AG04449 (cell line): ENCODE data around the gene BTBD2.

Experiments
- CTCF ChIA-PET: fragments of 350-600 bp; formaldehyde crosslinking; extraction: SDS; loops from one replicate; lab custom pipeline; 2021; ENCODE audit warnings: antibody characterized with exemption; lab: Yijun Ruan, JAX
- POLR2A ChIA-PET: fragments of 400-600, 350-600 bp; formaldehyde crosslinking; extraction: SDS; loops from one replicate; lab custom pipeline; 2020; ENCODE audit warnings: antibody characterized with exemption, inconsistent platforms; lab: Yijun Ruan, JAX
- DNase-seq: peaks from one replicate; pipeline ENCODE4 v3.0.0-alpha.2; 2010; ENCODE audit warnings: low read depth, low spot score
- H3K4me3 ChIP-seq: 2 replicates; pipeline ENCODE4 v1.5.1; 2011; ENCODE audit warnings: low read depth, mild to moderate bottlenecking, control low read depth, low read length
- TF ChIP-seq, protein P1 (sequence below): IDR thresholded peaks from one replicate; pipeline ENCODE4 v1.5.1; 2011; ENCODE audit warnings: mild to moderate bottlenecking, moderate library complexity, low read length, control low read depth, inconsistent platforms; ENCODE audit not compliant: insufficient read depth; ENCODE audit errors: missing control alignments

Gene BTBD2

DNA sequence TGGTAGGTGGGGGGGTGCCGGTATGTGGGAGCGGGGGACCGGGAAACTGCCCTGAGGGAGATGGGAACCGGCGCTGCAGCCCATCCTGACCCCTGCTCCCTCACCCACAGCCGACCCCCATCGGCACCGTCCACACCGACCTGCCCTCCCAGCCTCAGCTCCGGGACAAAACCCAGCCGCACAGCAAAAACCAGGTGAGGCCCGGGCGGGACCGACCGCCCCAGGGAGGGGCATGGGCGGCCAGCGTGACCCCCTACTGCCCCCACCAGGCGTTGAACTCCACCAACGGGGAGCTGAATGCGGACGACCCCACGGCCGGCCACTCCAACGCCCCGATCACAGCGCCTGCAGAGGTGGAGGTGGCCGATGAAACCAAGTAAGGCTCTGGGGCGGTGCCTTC, 35.9 kb downstream of the BTBD2 start:
- DNase-seq = no peak
- H3K4me3 ChIP-seq = no peak overlapping the region
- CTCF ChIA-PET = no interaction called here
- TF ChIP-seq, protein P1, sequence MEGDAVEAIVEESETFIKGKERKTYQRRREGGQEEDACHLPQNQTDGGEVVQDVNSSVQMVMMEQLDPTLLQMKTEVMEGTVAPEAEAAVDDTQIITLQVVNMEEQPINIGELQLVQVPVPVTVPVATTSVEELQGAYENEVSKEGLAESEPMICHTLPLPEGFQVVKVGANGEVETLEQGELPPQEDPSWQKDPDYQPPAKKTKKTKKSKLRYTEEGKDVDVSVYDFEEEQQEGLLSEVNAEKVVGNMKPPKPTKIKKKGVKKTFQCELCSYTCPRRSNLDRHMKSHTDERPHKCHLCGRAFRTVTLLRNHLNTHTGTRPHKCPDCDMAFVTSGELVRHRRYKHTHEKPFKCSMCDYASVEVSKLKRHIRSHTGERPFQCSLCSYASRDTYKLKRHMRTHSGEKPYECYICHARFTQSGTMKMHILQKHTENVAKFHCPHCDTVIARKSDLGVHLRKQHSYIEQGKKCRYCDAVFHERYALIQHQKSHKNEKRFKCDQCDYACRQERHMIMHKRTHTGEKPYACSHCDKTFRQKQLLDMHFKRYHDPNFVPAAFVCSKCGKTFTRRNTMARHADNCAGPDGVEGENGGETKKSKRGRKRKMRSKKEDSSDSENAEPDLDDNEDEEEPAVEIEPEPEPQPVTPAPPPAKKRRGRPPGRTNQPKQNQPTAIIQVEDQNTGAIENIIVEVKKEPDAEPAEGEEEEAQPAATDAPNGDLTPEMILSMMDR = no peak
- POLR2A ChIA-PET = no interaction called here

- H3K4me3 ChIP-seq = no peak overlapping the region
- CTCF ChIA-PET = no interaction called here
- DNase-seq = no peak
- POLR2A ChIA-PET = no interaction called here
- TF ChIP-seq, protein P1 = no peak
Observed at GRCh38 chr19:1979017-1979416, 36.5 kb downstream of the BTBD2 start.

DNA sequence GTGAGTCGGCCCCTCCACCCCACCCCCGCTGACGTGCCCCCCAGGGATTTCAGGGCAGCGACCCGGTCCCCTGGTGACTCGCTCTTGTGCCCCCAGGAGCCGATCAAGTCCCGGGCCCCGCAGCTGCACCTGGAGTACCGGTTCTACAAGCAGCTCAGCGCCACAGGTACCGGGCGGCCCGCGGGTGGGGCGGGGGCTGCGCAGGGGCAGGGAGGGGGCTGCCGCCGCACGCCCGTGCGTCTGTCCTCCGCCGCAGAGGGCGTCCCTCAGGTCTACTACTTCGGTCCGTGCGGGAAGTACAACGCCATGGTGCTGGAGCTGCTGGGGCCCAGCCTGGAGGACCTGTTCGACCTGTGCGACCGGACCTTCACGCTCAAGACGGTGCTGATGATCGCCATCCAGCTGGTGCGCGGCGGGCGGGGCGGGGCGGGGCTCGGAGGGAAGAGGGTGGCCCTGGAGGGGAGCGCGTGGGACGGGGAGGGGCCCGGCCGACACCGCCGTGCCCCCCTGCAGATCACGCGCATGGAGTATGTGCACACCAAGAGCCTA, 37.1 kb downstream of the BTBD2 start:
- CTCF ChIA-PET = no interaction called here

DNA sequence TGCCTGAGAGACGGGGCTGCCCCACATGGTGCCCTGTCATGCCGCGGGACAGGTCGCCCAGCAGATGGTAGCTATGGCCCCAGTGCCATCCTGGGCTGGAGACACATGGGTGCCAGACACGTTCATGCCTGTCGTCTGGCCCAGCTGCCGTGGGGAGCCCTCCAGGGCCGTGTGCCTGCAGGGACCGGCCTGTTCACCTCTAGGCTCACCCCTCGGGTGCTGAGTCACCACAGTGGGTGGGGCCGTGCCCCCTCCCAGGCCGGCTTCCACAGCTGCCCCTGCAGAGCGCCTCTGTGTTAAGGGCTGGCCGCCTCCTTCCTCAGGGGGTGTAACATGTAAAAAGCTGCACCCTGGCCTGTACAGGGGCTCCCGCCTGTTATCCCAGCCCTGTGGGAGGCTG, 38.4 kb downstream of the BTBD2 start:
- ChIA-PET CTCF (interaction anchor here (0.8 to 1.4 kb wide), 2 partner anchors 47 to 340 kb away, joined by 3 read pairs; no protein-coding TSS in a partner anchor), POLR2A (no interaction called here)
- TF ChIP-seq, protein P1 = no peak
- DNase-seq = no peak
- no peak overlapping the region for H3K4me3 ChIP-seq

More for the DNA sequence above, 37.1 kb downstream of the BTBD2 start:
- no peak overlapping the region for H3K4me3 ChIP-seq
- POLR2A ChIA-PET = no interaction called here
- DNase-seq = no peak
- TF ChIP-seq, protein P1 = no peak

DNA sequence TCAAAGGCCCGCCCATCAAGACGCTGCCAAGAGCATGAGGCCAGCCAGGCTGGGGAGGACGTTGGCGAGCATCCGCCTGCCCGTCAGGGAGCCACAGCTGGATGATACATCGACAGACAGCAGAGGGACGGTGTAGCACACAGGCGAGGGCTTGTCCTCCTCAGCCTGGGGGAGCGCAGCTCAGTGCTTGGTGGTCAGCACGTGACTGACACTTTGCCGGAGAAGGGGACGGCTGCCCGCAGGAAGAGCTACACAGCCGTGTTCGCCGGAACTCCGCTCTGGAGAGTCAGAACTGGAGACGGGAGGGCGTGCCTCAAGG, 40.4 kb downstream of the BTBD2 start:
- H3K4me3 ChIP-seq = no peak overlapping the region
- CTCF ChIA-PET = no interaction called here
- TF ChIP-seq, protein P1 = no peak
- POLR2A ChIA-PET = no interaction called here
- no peak for DNase-seq

DNA sequence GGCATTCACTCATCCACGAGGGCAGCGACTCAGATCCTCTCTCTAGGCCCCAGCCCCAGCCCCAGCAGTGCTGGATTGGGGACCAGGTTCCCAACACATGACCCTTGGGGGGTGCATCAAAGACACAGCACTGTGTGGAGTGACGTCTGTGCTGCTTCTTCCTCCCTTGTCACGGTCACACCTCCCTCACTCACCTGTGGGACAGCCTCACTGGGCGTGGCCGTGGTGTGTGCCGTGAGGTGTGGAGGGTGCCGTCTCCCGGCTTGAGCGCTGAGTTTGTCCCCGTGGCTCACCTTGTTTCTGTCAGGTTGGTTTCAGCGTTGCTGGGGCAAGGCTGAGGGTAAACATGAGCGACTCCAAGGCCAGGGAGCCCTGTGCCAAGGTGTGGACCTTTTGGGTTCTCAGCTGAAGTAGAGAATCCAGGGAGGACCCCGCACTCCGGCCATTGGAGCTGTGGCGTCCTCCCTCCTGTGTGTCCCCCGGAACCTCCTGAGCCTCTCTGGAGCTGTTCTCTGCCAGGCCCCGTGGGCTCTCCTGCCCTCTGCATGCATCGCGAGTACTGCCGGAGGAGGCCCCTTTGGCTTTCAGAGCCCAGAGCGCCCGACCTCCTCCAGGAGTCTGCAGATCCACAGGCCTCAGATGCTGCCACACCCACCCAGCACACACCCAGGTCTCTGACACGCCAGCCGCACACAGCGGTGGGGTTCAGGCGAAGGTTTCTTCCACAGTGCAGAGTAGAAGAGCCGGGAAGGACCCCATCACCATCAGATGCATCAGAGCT, 40.9 kb downstream of the BTBD2 start:
- POLR2A ChIA-PET = no interaction called here
- CTCF ChIA-PET = no interaction called here
- H3K4me3 ChIP-seq = no peak overlapping the region
- DNase-seq = no peak
- TF ChIP-seq, protein P1 = no peak
